ENCODE results near the gene DTNB.

GRCh38 chr2:25369876-25370275 lies 303.5 kb downstream of the DTNB start:
- TF ChIP-seq POLR2A (IDR thresholded peaks at IDR 0.05) (no peak), CTCF (IDR thresholded peaks at IDR 0.05) (no peak), POLR2AphosphoS5 (IDR thresholded peaks at IDR 0.05; ENCODE audit: insufficient read depth in 1 of 2, low read depth in 1 of 2) (no peak)

All from vagina (tissue), 2 donors.